GM21576 (cell line): Measurements from ENCODE around the gene NOC4L.

Experiments used
- ATAC-seq: cut with Tn5 transposase; IDR thresholded peaks from one replicate; pipeline ENCODE4 v1.9.1; 2021; ENCODE audit warnings: mild to moderate bottlenecking, moderate library complexity; ENCODE audit not compliant: unreplicated experiment

Gene NOC4L

GRCh38 chr12:132178801-132179401 lies 34.6 kb downstream of the NOC4L start:
- ATAC-seq, result no peak

- no peak for ATAC-seq
Observed at GRCh38 chr12:132179431-132180362, 35.4 kb downstream of the NOC4L start.

- ATAC-seq, result no peak
Observed at GRCh38 chr12:132180648-132181546, 36.6 kb downstream of the NOC4L start.

GRCh38 chr12:132181570-132182200 lies 37.4 kb downstream of the NOC4L start:
- no peak for ATAC-seq

- no peak for ATAC-seq
Observed at GRCh38 chr12:132182206-132182710, 38.0 kb downstream of the NOC4L start.

GRCh38 chr12:132182711-132183365 lies 38.6 kb downstream of the NOC4L start:
- ATAC-seq, result no peak

- no peak for ATAC-seq
Observed at GRCh38 chr12:132185705-132186104, 41.4 kb downstream of the NOC4L start.

GRCh38 chr12:132186208-132186856 lies 42.1 kb downstream of the NOC4L start:
- no peak for ATAC-seq

GRCh38 chr12:132186857-132187620 lies 42.8 kb downstream of the NOC4L start:
- ATAC-seq, result no peak

- ATAC-seq, result no peak
Observed at GRCh38 chr12:132187646-132188450, 43.6 kb downstream of the NOC4L start.

GRCh38 chr12:132188451-132188901 lies 44.2 kb downstream of the NOC4L start:
- no peak for ATAC-seq

GRCh38 chr12:132188916-132189325 lies 44.7 kb downstream of the NOC4L start:
- no peak for ATAC-seq

GRCh38 chr12:132189378-132190011 lies 45.2 kb downstream of the NOC4L start:
- peak; percentile 86 for ATAC-seq

GRCh38 chr12:132190012-132190755 lies 45.9 kb downstream of the NOC4L start:
- no peak for ATAC-seq

- no peak for ATAC-seq
Observed at GRCh38 chr12:132190834-132191500, 46.7 kb downstream of the NOC4L start.
